ENCODE results near the gene ARHGAP44. TPM values are rescaled to one million over a fixed set of nuclear protein-coding genes. Genes with fewer than 3 reads are reported as not detected.

The ARHGAP44 gene
- total RNA-seq, 1 donor from 2014 or later, result 17.5 TPM

DNA sequence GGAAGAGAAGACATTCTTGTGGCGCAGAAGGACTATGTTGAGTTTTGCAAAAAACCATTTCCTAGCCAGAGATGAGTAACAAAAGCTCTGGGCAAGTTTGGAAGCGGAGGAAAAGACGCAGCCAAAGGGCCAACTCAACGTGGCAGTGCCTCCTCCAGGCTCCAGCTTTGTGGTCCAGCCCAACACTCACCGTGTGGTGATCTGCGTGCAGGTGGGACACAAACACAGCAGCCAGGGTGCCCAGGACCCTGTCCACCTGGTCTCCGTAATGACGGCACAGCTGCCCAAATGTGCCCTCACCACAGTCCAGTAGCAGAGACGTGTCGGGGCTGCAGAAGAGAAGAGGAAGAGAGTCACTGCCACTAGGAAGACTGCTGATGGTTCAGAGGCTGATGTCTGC is 207.1 kb downstream of the ARHGAP44 start:
- DNase-seq, result no peak
- peaks cover 8% of the 10 kb centered on the region for H3K36me3 Mint-ChIP-seq (ENCODE audit: unreplicated experiment)
- TF ChIP-seq, protein P1, sequence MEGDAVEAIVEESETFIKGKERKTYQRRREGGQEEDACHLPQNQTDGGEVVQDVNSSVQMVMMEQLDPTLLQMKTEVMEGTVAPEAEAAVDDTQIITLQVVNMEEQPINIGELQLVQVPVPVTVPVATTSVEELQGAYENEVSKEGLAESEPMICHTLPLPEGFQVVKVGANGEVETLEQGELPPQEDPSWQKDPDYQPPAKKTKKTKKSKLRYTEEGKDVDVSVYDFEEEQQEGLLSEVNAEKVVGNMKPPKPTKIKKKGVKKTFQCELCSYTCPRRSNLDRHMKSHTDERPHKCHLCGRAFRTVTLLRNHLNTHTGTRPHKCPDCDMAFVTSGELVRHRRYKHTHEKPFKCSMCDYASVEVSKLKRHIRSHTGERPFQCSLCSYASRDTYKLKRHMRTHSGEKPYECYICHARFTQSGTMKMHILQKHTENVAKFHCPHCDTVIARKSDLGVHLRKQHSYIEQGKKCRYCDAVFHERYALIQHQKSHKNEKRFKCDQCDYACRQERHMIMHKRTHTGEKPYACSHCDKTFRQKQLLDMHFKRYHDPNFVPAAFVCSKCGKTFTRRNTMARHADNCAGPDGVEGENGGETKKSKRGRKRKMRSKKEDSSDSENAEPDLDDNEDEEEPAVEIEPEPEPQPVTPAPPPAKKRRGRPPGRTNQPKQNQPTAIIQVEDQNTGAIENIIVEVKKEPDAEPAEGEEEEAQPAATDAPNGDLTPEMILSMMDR (IDR thresholded peaks at IDR 0.05; ENCODE audit: partially characterized antibody, unreplicated experiment), result no peak

DNA sequence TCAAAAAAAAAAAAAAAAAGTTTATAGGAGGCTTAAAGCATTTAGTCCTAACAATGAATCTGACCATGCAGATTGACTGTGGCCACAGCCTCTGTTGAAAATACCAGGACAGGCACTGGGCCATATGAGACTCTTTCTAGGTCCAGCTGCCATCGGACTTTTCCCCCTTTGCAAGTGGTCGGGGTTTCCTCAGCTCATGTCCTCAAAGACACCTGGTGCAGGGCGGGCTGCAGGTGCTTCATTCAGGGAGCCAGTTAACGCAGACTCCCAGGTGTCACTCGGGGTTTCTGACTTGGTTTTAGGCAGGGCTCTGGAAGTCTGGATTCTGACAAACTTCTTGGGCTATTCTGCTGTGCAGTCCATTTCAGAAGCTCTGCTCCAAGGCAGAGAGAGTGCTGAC is 207.6 kb downstream of the ARHGAP44 start:
- H3K36me3 Mint-ChIP-seq (ENCODE audit: unreplicated experiment), result peaks cover 5% of the 10 kb centered on the region
- TF ChIP-seq, protein P1 (IDR thresholded peaks at IDR 0.05; ENCODE audit: partially characterized antibody, unreplicated experiment), result no peak
- H3K9me3 Mint-ChIP-seq (ENCODE audit: unreplicated experiment), result no peaks in the 10 kb centered on the region
- no peaks in the 10 kb centered on the region for H3K27me3 Mint-ChIP-seq (ENCODE audit: unreplicated experiment)
- H3K27ac Mint-ChIP-seq (ENCODE audit: unreplicated experiment), result no peak overlapping the region
- no peak overlapping the region for H3K4me3 Mint-ChIP-seq (ENCODE audit: unreplicated experiment)
- DNase-seq, result no peak
- H3K4me1 Mint-ChIP-seq (ENCODE audit: low read depth, unreplicated experiment), result no peaks in the 10 kb centered on the region

More for the DNA sequence above, 207.1 kb downstream of the ARHGAP44 start:
- peaks cover 2% of the 10 kb centered on the region for H3K4me1 Mint-ChIP-seq (ENCODE audit: low read depth, unreplicated experiment)
- H3K27ac Mint-ChIP-seq (ENCODE audit: unreplicated experiment), result no peak overlapping the region
- H3K27me3 Mint-ChIP-seq (ENCODE audit: unreplicated experiment), result no peaks in the 10 kb centered on the region
- no peak overlapping the region for H3K4me3 Mint-ChIP-seq (ENCODE audit: unreplicated experiment)
- no peaks in the 10 kb centered on the region for H3K9me3 Mint-ChIP-seq (ENCODE audit: unreplicated experiment)

DNA sequence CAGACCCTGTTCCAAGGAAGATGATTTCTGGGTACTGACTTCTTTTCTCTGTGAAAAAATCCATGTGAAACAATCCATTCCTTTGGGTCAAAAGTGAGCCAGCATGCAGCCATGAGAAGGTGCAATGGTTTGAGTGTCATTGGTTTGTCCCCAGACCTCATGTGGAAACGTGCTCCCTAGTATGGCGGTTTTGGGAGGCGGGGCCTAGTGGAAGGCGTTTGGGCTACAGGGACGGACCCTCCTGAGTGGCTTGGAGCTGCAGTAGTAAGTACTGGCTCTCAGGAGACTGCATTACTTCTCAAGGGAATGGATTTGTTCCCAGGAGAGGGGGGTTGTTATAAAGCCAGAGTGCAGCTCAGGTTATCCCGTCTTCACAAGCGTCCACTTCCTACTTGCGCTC is 209.2 kb downstream of the ARHGAP44 start:
- no peak for DNase-seq
- no peak overlapping the region for H3K27ac Mint-ChIP-seq (ENCODE audit: unreplicated experiment)
- peaks cover 5% of the 10 kb centered on the region for H3K36me3 Mint-ChIP-seq (ENCODE audit: unreplicated experiment)
- no peaks in the 10 kb centered on the region for H3K27me3 Mint-ChIP-seq (ENCODE audit: unreplicated experiment)
- H3K4me3 Mint-ChIP-seq (ENCODE audit: unreplicated experiment), result no peak overlapping the region
- no peaks in the 10 kb centered on the region for H3K9me3 Mint-ChIP-seq (ENCODE audit: unreplicated experiment)
- no peaks in the 10 kb centered on the region for H3K4me1 Mint-ChIP-seq (ENCODE audit: low read depth, unreplicated experiment)
- TF ChIP-seq, protein P1 (IDR thresholded peaks at IDR 0.05; ENCODE audit: partially characterized antibody, unreplicated experiment), result no peak

DNA sequence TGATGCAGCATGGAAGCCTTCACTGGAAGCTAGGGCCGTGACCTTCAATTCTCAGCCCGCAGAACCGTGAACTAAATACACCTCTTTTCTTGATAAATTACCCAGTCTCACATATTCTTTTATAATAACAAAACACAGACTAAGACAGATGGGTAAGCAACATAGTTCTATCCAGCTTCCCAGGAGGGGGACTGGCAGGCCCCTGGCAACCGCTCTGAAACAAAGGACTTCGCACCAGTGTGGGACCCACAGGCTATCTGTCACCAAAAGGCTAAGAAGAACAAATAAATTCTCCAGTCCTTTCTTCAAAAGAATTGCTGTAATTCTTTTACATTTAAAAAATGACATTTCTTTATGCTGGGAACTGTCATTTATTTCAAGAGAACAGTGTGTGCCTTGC is 209.6 kb downstream of the ARHGAP44 start:
- Mint-ChIP-seq H3K4me1 (ENCODE audit: low read depth, unreplicated experiment) (no peaks in the 10 kb centered on the region), H3K36me3 (ENCODE audit: unreplicated experiment) (peaks cover 5% of the 10 kb centered on the region), H3K4me3 (ENCODE audit: unreplicated experiment) (no peak overlapping the region), H3K27ac (ENCODE audit: unreplicated experiment) (no peak overlapping the region), H3K27me3 (ENCODE audit: unreplicated experiment) (peaks cover 2% of the 10 kb centered on the region), H3K9me3 (ENCODE audit: unreplicated experiment) (no peaks in the 10 kb centered on the region)
- TF ChIP-seq, protein P1 (IDR thresholded peaks at IDR 0.05; ENCODE audit: partially characterized antibody, unreplicated experiment), result no peak
- no peak for DNase-seq

DNA sequence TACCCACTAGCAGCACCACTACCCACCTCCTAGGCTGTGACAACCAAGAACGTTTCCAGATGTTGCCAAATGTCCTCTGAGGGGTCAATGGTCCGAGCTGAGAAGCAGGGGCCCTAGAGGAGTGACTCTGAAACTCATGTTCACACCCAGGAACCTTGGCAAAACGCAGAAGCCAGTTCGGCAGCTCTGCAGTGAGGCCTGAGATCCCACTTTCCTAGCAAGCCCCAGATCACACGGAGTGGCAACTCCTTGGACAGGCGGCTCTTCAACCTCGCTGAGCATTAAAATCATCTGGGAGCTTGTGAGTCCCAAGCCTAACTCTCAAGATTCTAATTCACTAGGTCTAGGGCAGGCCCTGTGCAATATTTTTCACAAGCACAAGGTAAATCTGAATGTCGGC is 211.3 kb downstream of the ARHGAP44 start:
- TF ChIP-seq, protein P1 (IDR thresholded peaks at IDR 0.05; ENCODE audit: partially characterized antibody, unreplicated experiment), result no peak
- Mint-ChIP-seq H3K27me3 (ENCODE audit: unreplicated experiment) (peaks cover 2% of the 10 kb centered on the region), H3K9me3 (ENCODE audit: unreplicated experiment) (no peaks in the 10 kb centered on the region), H3K4me3 (ENCODE audit: unreplicated experiment) (no peak overlapping the region), H3K27ac (ENCODE audit: unreplicated experiment) (no peak overlapping the region), H3K36me3 (ENCODE audit: unreplicated experiment) (no peaks in the 10 kb centered on the region), H3K4me1 (ENCODE audit: low read depth, unreplicated experiment) (no peaks in the 10 kb centered on the region)
- no peak for DNase-seq

Data from glutamatergic neuron (in vitro differentiated cells).